Stimulated activated CD8-positive, alpha-beta memory T cell treated with anti-CD3 and anti-CD28 coated beads, Interleukin-7, amount 100 ng/mL, for 48 hours (primary cell): Measurements from ENCODE around the gene THADA.

Experiments used
- DNase-seq, 2 donors: peaks; one replicate each; pipeline ENCODE4 v3.0.0-alpha.2; 2020; ENCODE audit warnings: low read depth in 1 of 2; ENCODE audit errors: extremely low read depth in 1 of 2

Gene THADA

DNA sequence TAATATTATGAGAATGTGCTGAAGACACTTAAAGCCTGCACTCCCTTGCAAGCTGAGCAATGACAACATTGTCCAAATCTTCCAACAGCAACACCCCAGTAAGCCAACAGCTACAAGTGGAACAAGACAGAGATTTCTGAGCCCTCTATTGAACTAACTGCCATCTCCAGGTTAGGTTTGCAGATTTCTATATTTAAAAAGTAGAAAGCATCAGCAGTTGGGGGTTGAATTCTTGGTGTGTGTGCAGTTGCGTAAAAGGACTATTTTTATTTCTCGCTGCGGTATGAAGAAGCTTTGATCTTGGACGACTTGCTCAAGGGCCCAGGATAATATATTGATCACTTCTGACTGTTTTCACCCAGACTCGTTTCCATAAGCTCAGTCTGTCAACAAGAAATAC, 263.2 kb downstream of the THADA start:
- no peak for DNase-seq

GRCh38 chr2:43331422-43331821, 264.4 kb downstream of the THADA start:
- no peak for DNase-seq

DNA sequence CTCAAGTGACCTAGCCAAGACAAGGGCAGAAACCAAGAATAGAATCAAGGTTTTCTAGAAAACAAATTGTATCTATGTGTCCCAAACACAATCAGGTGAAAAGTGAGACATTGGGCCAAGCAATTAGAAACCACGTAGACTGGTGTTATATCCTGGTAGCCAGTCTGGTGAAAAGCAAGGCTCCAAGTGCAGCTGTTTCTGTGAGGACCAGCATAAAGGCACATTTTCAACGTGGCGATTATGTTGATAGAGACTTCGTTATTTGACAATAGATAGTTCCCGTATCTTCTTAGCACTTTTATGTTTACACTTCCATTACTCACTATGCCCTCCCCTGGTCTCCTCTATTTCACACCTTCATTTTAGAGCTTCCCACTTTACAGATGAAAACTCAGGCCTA, 266.2 kb downstream of the THADA start:
- DNase-seq: no peak

GRCh38 chr2:43328832-43329231, 267.0 kb downstream of the THADA start:
- DNase-seq: no peak

- DNase-seq: no peak
Observed at GRCh38 chr2:43328133-43328532, 267.7 kb downstream of the THADA start.

GRCh38 chr2:43327119-43327518, 268.7 kb downstream of the THADA start:
- DNase-seq: no peak

DNA sequence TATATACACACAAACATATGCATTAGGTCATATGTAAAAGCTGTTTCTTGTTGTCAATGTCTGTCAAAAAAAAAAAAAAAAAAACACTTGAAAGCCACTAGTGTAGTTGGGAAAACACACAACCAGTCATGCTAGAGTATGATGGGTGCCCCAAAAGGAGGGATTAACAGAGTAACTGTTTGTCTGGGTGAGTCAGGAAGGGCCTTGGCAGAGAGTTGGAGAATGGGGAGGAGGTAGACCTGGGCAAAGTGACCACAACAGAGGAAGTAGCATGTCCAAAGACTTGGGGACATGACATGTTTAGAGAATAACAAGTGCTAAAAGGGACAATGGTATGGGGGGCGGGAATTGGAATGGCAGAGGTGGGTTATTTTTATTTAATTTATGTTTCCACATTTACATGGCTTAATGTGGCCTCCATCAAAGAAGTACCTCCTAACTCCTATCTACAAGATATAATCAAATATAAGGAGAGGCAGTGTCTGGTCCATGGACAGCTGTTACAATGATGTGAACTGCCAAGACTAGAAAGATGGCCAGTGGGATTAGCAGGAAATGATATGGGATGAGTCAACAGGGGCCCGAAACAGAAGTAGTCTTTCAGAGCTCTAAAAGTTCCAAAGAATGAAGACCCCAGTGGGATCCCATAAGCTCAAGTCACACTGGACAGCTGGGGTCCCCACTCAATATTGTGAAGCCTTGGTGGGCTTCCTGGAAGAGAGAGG, 269.6 kb downstream of the THADA start:
- no peak for DNase-seq

DNA sequence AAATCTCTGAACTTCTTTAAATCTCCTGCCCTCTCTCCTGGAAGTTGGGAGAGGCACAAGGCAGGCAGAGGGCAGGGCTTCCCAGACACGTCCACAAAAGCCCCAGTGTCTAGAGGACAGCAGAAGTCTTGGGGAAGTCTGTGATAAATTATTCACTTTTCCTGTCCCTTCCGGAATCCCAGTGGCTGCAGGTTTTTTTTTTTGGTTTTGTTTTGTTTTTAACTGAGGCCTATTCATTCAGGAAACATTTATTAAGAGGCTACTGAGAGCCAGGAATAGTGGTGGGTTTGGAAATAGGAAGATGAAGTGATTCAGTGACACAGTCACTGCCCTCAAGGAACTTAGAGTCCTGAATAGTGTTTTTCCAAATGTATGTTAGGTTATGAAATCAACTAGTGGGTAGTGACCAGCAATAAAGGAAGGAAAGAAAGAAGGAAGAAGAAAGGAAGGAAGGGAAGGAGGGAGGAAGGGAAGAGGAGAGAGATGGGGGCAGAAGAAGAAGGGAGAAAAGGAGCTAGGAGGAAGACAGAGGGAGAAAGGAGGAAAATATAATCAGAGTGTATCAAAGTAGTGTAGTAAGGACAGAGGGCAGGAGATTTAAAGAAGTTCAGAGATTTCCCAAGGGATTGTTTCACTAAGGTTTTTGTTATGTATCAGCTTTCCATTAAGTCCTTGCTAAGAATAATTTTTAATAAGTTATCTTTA, 270.6 kb downstream of the THADA start:
- no peak for DNase-seq

DNA sequence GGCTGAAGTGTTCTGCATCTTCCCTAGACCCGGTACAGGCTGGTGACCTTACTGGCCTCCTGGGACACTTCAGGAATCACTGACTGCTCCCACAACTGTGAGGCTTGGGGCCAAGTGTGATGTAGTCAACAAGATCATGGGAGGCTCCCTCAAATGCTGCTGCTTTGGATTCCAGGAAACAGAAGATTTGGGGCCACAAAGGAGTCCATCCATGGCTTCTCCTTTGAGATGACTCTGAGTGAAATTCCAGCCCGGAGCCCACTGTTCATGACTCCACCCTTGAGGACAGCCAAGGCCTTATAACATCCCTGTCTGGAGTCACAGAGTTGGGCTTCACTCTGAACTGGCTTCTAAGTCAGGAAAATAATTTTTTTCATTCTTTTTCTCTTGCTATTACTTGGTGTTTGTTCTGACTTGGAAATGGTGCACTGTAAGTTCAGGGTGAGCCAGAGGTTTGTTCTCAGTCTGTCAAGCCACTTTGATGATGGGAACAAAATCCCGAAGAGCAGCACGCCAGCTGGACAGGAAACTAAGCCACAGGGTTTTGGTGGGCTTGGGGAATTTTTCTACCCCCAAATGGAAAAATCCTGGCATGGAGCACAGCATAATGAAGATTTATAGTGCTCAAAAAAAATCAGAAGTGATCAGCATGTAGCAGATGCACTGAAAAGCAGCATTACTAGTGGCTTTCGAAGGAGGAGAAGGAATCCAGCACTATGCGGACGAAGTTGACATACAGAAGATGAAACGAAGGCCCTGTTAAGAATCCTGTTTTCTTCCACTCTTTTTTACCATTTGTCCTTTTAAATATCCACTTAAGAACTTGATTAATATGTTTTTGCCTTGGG, 271.4 kb downstream of the THADA start:
- DNase-seq: no peak

- no peak for DNase-seq
Observed at GRCh38 chr2:43323857-43324256, 272.0 kb downstream of the THADA start.

DNA sequence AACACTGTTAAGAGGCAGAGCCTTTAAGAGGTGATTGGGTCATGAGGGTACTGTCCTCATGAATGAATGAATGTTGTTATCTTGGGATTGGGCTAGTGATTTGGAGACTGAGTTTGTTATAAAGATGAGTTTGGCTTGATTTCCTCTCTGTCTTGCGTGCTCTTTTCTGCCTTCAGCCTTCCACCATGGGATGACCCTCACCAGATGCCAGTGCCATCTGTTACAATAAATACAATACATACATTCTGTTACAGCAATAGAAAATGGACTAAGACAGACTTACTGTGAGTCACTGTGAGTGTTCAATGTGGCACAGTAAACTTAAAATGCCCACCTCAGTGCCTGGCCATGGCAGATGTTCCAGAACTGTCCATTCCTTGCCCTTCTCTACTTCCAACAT, 274.4 kb downstream of the THADA start:
- no peak for DNase-seq

DNA sequence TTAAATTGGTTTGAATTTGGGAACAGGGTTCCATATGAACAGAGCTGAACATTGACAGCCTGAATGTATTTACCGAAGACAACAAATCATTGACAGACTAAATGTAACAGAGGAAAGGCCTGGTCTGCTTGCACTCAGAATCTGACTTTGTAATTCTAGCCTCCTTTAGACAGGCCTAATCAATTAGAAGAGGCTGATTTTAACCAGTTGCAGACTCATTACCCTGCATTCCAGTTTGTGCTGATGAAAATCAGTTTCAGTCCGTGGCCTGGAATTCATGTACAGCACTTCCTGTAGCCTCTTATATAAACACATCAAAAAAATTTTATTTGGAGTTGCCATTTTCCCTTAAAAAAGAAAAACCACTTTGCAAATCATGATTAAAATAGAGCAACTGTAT, 276.3 kb downstream of the THADA start:
- DNase-seq: no peak

DNA sequence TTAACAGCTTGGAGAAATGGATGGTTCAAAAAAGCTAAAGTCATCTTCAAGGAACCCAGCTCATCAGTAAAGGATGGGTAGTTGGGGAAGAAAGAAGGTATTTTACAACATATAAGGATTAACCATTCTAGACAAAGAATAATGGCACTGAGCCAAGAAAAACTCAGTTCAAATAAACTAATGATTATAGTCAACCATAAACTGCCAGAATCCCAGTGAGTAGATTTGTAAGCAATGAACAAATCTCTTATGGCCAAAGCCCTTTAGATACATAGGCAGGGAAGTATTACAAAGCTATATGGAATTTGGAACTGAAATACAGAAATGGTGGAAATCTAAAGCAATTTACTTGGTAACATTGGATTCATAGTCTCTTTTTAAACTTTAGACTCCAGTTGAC, 277.0 kb downstream of the THADA start:
- DNase-seq: no peak

GRCh38 chr2:43317680-43318079, 278.2 kb downstream of the THADA start:
- DNase-seq: no peak

DNA sequence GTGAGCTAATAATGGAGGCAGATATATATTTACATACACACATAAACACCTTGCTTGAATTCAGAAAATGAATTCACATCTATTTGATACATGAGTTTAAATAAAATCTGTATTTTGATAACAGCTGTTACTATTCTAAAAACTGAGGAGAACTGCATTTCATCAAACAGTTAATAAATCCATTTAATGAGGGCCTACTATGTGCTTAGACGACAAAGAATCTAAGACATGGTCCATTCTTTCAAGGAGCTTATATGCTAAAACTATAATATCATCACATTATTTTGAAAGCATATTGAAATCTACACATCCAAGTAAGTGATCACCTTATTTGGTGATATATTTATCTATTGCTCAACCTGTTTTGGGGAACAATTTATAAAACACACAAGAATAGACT, 278.6 kb downstream of the THADA start:
- DNase-seq: no peak

GRCh38 chr2:43315482-43315881, 280.4 kb downstream of the THADA start:
- DNase-seq: no peak

- DNase-seq: no peak
Observed at GRCh38 chr2:43314299-43314927, 281.4 kb downstream of the THADA start.

DNA sequence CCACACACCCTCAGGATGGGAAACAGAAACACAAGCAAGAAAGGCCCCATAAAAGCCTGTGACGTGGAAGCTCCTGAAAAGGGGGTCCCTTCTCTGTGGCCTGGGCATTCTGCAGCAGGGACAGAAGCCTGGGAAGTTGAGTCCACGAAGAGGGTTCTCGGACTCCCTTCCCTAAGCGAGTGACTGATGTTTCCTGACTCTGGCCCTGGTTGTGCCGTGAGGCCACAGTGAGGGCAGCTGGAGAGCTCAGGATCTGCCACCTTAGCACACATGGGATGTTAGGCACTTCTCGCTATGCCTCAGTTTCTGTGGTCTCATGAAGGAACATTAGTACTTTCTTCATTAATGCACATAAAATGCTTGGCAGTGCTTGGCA, 282.2 kb downstream of the THADA start:
- no peak for DNase-seq

DNA sequence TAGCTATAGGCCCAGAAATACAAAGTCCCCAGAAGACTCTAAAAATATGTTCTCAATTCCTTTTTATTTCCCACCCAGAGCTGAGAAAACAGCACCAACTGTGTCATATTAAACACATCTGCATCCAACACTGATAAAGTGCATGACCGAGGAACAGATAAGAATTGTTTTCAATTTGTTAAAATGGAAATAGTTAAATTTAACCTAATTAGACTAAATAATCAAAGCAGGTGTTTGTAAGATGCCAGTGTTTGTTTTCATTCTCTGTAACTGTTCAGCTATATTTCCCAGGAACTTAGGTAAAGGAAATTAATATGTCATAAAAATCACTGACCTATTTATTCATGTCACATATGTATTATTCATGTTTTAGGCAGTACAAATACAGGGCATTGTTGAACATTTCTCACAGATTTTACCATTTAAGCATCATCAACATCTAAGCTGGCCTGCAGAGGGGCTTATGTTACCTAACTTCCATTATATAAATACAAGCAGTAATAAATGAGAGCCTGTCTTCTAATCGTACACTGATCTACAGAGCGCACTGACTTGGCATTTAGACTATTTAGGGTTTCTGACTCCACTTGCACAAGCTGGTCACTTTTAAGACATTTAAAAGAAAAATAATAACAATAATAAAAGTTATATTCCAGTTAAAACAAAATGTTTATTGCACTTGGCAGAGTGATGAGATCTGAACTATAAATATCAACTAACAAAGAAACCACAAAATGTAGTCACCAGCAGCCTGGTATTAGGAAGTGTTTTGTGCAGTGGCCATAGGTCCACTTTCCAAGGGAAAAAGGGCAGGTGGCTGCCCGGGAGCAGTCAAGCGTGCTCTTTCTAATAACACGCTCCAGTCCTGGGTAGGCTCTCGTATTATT, 282.8 kb downstream of the THADA start:
- no peak for DNase-seq

GRCh38 chr2:43311276-43311675, 284.6 kb downstream of the THADA start:
- no peak for DNase-seq
